Epithelial cell of esophagus (primary cell): ENCODE data around the gene IGF1R.

Experiments used
- DNase-seq: peaks from one replicate; pipeline ENCODE4 v3.0.0; 2010; ENCODE audit warnings: low read depth
- H3K4me3 ChIP-seq: 2 replicates; pipeline ENCODE4 v1.5.1; 2011; ENCODE audit warnings: mild to moderate bottlenecking, low read length, control low read depth
- TF ChIP-seq, protein P1 (sequence below): IDR thresholded peaks from 2 replicates; pipeline ENCODE4 v1.5.1; 2011; ENCODE audit warnings: low read depth, mild to moderate bottlenecking, low read length, control low read depth, inconsistent platforms; ENCODE audit not compliant: insufficient read depth; ENCODE audit errors: missing control alignments

Gene IGF1R

DNA sequence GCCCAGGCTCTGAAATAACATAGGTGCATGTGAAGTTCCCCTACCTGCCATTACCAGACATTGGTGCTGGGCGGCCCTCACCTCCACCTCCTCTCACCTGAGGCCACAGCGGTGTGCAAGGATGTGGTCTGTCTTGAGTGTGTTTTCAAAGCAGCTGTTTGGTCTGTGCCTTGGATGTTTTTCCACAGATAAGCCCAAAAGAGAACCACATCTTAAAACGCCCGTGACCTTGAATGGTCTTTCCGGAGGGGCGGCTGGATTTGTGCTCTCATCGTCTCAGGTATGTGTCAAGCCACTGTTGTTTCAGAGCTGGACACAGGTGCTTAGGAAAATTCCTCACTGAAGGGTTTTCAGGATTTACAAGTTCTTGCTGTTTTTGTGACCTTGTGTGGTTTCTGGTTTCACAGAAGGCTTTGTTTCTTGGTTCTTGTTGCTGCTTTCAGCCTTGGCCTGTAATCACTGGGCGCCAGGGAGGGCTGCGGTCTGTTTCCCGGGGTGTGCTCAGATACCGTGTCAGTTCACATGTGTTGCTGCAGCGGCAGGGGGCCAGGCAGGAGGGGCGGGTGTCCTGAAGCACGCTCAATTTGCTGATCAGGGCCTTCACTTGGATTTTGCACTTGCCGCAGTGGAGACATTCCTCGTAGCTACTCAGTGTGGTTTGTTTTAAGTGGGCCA, 128.4 kb downstream of the IGF1R start:
- DNase-seq = peak; percentile 34
- no peak overlapping the region for H3K4me3 ChIP-seq
- TF ChIP-seq, protein P1, sequence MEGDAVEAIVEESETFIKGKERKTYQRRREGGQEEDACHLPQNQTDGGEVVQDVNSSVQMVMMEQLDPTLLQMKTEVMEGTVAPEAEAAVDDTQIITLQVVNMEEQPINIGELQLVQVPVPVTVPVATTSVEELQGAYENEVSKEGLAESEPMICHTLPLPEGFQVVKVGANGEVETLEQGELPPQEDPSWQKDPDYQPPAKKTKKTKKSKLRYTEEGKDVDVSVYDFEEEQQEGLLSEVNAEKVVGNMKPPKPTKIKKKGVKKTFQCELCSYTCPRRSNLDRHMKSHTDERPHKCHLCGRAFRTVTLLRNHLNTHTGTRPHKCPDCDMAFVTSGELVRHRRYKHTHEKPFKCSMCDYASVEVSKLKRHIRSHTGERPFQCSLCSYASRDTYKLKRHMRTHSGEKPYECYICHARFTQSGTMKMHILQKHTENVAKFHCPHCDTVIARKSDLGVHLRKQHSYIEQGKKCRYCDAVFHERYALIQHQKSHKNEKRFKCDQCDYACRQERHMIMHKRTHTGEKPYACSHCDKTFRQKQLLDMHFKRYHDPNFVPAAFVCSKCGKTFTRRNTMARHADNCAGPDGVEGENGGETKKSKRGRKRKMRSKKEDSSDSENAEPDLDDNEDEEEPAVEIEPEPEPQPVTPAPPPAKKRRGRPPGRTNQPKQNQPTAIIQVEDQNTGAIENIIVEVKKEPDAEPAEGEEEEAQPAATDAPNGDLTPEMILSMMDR = no peak

DNA sequence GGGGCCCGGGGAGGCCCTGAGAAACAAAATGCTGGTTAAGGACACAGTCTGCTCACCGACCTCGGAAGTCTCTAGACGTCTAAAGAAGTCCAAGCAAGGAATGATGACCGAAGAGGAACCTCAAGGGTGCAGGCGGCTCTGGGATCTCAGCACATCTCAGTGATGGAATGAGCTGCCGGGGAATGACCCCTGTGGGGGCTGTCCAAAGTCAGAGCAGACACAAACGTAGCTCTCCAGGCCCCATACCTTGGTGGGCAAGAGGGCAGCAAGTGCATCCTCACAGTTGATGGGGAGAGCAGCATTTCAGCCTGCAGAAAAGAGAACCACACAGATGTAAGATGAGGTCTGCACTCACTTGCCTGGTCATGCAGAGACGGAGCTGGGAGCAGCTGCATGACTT, 129.1 kb downstream of the IGF1R start:
- no peak overlapping the region for H3K4me3 ChIP-seq

DNA sequence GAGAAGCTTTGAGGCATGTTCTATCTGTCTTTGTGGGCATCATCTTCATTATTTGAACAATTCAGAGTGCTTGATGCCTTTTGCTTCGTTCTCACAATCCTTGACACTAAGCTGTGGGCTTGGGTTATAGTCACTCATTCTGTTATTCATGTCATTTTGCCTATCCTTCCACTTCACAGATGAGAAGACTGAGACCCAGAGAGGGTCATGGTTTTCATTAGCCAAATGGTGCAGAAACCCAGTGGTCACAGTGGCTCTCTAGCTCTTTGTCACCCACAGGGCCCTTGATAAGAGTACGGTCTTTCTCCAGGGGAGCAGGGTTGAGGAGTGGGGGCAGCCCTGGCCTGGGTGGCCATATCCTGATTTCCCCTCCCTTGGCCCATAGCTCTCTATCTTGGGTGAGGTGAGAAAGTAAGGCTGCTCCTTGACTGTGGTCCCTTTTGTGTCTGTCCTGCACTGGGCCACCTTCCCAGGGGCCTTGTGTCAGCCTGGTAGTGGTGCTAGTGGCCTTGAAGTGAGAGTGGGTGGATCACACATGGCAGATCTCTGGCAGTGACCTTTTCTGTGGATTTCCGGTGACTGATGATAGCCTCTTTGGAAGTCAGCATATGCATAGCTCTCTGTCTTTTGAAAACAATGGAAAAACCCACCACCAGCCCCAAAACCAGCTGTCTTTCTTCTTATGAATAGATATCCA, 130.1 kb downstream of the IGF1R start:
- TF ChIP-seq, protein P1 = no peak

More for the DNA sequence above, 129.1 kb downstream of the IGF1R start:
- TF ChIP-seq, protein P1 = no peak
- no peak for DNase-seq

DNA sequence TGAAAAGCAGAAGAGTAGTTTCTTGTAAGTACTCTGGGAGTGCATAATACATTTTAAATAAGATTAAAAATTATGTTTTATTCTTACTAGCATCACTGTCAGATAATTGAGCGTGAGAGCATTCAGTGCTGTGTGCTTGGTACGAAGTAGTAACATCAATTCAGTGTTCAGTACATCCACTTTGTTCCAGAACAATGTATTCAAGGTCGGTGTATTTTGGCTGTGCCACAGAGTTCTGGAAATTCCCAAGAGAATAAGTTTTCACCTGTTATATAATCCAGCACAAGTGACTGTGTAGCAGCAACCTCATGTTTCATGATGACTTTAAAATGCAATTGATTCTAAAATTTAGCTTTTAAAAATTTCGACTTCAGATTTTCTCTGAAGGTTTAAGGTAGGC, 130.6 kb downstream of the IGF1R start:
- DNase-seq = no peak
- TF ChIP-seq, protein P1 = no peak
- no peak overlapping the region for H3K4me3 ChIP-seq

More for the DNA sequence above, 130.1 kb downstream of the IGF1R start:
- H3K4me3 ChIP-seq = no peak overlapping the region
- no peak for DNase-seq

DNA sequence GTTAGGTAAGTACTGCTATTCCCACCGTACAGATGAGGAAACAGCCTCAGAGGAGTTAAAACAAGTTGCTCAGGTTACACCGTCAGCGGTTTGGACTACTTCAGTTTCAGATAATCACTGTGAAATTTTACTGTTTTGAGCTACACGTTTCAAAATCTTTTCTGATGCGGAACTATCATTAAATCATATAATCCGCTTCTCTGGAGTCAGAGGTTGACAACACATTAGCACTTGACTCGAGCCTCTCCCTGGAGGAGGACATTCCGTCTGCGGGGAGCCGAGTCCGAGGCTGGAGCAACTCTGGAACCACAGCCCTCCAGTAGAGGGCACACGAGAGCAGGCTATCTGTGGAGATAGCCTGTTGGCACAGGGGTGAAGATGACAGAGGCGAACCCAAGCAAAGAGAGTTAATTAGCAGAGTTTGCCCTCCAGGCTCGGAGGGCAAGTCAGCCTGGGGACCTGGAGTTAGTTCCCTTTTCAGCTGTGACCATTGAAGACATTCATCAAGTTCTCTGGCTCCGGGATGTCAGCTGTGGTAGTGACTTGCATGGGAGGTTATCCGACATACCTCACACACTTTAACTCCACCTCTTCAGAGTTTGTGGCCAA, 131.2 kb downstream of the IGF1R start:
- TF ChIP-seq, protein P1 = peak; percentile 97
- H3K4me3 ChIP-seq = no peak overlapping the region
- DNase-seq = peak; percentile 79

DNA sequence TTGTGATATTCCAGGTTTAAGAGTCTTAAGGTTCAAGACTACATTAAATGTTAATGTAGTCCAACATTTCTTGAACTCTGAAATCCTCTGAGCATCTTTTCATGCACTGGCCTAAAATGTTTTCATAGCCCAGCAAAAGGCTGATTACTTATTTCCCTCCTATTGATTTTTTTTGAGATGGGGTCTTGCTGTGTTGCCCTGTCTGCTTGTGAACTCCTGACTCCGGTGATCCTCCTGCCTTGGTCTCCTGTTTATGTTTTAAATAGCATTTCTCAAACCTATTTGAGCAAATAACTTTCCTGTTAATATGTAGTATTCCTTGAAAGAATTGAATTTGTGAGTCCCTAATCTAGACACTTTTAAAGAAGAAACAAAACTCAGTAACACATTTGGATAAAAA, 133.5 kb downstream of the IGF1R start:
- H3K4me3 ChIP-seq = no peak overlapping the region
- TF ChIP-seq, protein P1 = no peak

More for the DNA sequence above, 133.5 kb downstream of the IGF1R start:
- no peak for DNase-seq
